HG03196 (cell line): ENCODE results near the gene TLR3.
"Not testable (repeated sequence)": the region's sequence is repeated elsewhere in the genome, so short reads cannot be mapped to it uniquely, and the experiment has no call there.

Source experiments
- ATAC-seq: cut with Tn5 transposase; IDR thresholded peaks from one replicate; pipeline ENCODE4 v1.9.1; 2021; ENCODE audit not compliant: unreplicated experiment

TLR3 gene

DNA sequence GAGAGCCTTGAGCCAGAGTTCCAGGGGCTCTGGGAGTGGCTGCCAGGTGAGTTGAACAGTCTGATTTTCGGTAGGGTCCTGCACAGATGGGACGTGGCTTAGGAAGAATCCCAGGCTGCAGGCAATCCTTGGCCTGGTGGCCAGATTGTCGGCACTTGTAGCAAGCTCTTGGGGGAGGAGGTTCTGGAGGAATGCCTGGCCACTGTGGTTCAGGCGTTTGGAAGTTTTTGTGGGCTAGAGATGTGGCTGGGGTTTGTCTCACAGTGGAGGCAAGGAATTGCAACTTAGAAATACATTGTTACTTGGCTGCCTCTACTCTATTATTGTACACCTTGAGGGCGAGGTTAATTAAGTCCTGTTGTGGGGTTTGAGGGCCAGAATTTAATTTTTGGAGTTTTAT is 21.5 kb upstream of the TLR3 start:
- not testable (repeated sequence) for ATAC-seq

GRCh38 chr4:186050135-186050534 is 18.8 kb upstream of the TLR3 start:
- not testable (repeated sequence) for ATAC-seq

- ATAC-seq, result no peak
Measured at GRCh38 chr4:186051096-186051495, 17.9 kb upstream of the TLR3 start.

- ATAC-seq, result peak; percentile 100
Measured at GRCh38 chr4:186058253-186058979, 10.5 kb upstream of the TLR3 start.

- ATAC-seq, result no peak
Measured at GRCh38 chr4:186058980-186059316, 10.0 kb upstream of the TLR3 start.

DNA sequence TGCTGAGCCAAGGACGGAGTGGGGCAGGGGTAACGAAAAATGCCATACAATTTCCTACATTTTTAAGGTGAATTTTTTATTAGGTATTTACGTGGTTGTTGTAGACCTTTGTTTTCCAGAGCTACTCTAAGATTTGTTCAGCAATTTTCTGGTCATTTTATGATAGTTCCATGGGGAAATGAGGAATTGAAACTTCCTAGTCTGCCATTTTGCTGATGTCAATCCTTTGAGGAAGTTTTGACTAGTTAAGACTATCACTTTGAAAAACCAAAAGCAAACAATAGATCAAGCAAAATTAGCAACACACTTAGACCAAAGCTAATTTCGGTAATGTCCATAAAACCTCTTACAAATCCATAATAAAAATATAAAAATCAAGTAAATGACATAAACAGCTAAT is 7.0 kb upstream of the TLR3 start:
- no peak for ATAC-seq

DNA sequence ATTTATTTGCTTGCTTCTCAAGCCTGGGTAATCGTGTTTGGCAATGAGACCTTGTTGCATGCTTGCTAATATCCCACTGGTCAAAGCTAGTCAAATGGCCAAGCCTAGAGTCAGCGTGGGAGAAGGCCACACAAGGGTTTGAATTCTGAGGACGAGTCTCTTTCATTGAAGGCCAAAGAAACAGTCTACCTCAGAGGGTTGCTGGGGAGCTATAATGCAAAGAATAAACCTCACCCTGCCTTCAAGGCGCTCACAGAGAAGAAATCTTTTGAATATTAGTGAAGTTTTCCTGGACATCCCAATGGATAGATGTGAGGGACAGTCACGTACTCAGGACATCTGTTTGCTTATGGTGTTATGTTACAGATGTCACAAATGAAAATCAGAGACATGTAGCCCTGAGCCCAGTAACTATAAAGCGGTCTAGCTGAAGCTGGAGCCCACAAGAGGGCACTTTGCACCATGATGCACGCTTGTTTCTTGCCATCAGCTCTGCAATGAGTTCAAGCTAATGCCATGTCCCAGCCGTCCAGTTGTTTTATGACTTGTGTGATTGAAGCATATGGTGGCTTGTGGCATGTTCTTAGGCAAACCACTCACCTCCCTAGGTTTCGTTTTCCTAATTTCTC is 1.1 kb upstream of the TLR3 start:
- ATAC-seq, result peak; percentile 74

GRCh38 chr4:186069729-186070128 is 773 bp downstream of the TLR3 start:
- no peak for ATAC-seq

GRCh38 chr4:186072516-186072915 is 3.6 kb downstream of the TLR3 start:
- no peak for ATAC-seq

DNA sequence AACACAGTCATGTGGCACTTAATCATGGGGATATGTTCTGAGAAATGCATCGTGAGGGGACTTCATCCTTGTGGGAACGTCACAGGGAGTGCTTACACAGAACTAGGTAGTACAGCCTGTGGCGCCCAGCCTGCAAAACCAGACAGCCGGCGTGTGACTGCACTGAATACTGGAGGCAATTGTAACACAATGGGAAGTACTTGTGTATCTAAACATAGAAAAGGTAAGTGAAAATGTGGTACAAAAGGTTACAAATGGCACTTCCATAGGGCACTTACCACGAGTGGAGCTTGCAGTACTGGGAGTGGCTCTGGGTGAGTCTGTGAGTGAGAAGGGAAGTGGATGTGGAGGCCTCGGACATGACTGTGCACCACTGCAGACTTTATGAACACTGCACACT is 5.2 kb downstream of the TLR3 start:
- ATAC-seq, result no peak

DNA sequence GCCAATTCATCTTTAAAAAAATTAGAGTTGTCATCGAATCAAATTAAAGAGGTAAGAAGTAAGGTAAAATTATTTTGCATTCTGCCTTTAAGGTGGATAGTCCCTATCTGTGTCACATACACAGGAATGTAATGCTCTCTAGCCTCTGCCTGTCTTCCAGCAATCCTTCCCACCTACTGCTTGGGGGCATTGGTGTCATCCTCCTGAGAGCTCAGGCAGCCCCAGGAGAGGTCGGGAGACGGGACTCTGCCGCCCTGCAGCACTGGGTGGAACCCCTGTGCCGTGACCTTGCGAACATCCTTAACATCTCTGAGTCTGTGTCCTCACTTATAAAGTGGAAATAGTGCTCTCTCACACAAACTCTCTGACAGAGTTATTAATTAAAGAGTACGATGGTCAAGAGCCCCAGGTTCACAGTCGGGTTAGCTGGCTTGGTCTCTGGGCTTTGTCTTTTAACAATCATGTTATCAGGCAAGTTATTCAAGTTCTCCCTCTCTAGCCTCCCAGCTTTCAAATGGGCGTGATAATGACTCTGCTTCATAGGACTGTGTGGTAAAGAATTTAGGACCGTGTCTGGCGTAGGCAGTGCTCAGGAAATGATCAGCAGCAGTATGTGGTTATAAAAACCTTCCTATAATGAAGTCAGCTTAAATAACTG is 10.2 kb downstream of the TLR3 start:
- no peak for ATAC-seq

DNA sequence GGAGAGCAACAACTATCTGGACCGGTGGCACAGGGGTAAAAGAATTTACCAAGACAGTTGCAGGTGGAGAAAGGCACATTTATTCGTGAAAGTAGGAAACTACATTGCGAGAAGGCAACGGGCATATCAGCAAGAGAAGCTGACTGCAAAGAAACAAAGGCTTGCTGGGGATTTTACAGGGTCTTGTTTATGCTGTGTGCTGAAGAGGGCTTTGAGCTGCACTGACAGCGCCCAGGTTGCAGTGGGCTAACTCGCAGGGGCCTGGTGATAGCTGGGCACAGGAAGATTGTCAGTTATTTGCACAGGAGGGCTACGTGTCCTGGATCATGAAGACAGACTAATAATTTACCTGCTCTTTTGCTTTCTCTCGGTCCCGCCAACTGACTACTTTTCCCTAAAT is 10.7 kb downstream of the TLR3 start:
- no peak for ATAC-seq

GRCh38 chr4:186081202-186081807 is 12.3 kb downstream of the TLR3 start:
- no peak for ATAC-seq

GRCh38 chr4:186082221-186082620 is 13.3 kb downstream of the TLR3 start:
- no peak for ATAC-seq

DNA sequence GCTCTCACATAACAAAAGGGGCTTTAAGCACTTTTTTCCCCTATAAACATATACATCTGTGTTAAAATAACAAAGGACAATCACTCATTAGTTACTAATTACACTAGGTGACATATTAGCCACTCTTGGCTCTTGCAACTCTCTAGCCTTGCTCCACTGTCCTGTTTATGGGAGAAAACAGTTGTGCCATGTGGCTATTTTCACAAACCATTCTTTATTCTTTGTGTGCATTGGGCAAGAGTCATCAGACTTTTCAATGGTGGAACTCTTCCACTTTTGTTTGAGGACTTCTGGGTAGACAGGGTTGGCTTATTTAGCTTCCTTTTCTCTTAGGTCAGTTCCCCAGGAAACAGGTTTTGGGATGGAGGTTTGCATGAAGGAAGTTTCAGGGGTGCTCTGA is 19.6 kb downstream of the TLR3 start:
- ATAC-seq, result no peak

DNA sequence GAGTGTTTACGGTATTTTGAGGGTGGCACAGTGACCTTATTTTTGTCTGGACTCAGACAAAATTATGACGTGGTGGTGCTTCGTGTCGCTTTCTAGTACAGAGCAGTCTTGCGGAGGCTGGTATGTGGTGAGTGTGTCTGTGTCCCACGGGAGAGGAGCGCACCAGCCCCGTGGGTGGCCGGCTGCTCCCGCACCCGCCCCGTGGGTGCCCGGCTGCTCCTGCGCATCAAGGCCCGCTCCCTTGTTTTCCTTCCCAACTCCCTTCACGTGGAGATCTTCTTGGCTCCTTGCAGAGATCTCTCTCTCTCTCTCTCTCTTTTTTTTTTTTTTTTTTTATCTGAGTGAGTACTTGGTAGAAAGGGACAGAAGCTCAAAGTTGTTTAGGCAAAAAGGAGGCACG is 23.3 kb downstream of the TLR3 start:
- no peak for ATAC-seq

- no peak for ATAC-seq
Measured at GRCh38 chr4:186095406-186095805, 26.4 kb downstream of the TLR3 start.

- no peak for ATAC-seq
Measured at GRCh38 chr4:186096681-186097165, 27.8 kb downstream of the TLR3 start.

- no peak for ATAC-seq
Measured at GRCh38 chr4:186097386-186097785, 28.4 kb downstream of the TLR3 start.

GRCh38 chr4:186102931-186103330 is 34.0 kb downstream of the TLR3 start:
- no peak for ATAC-seq

GRCh38 chr4:186104114-186104889 is 35.3 kb downstream of the TLR3 start, which contains the start of gene FAM149A:
Gene FAM149A (plus strand): TSS chr4:186104704.
- peak; percentile 54 for ATAC-seq
